PC-9 (cell line): ENCODE measurements around the gene HABP4. TPM values are rescaled to one million over a fixed set of nuclear protein-coding genes. Genes with fewer than 3 reads are reported as not detected.

Source experiments
- BruUV-seq: library from RNA; stranded (reverse); fragments of 400-500 nt; replicated peaks from 2 replicates; lab custom pipeline; 2021; lab: Mats Ljungman, UMichigan
- CTCF ChIA-PET: fragments of 300-600 bp; sonication (Branson Sonifier 250); formaldehyde crosslinking; loops from one replicate; lab custom pipeline; 2022; ENCODE audit warnings: antibody characterized with exemption; lab: Charles Lee
- POLR2A ChIA-PET: fragments of 300-600 bp; sonication (Branson Sonifier 250); formaldehyde crosslinking; loops from one replicate; lab custom pipeline; 2022; ENCODE audit warnings: antibody characterized with exemption; ENCODE audit not compliant: unreplicated experiment; lab: Charles Lee
- DNase-seq, 2 experiments: peaks; one replicate each; pipeline versions ENCODE4 v3.0.0 to v3.0.0-alpha.2; 2015 to 2022; ENCODE audit warnings: mixed read lengths in 1 of 2
- H2AFZ ChIP-seq: fragments of 200-600 bp; sonication (generic); 2 replicates; pipeline ENCODE4 v1.8.1; 2017; ENCODE audit warnings: antibody characterized with exemption
- H3F3A ChIP-seq: fragments of 200-600 bp; sonication (generic); 2 replicates; pipeline ENCODE4 v1.8.1; 2017; ENCODE audit warnings: antibody characterized with exemption, mild to moderate bottlenecking, low read depth; ENCODE audit not compliant: insufficient read depth
- H3K27ac ChIP-seq: fragments of 200-600 bp; sonication (generic); 2 replicates; pipeline ENCODE4 v1.6.1; 2016; ENCODE audit warnings: mixed run types
- H3K27me3 ChIP-seq: fragments of 200-600 bp; sonication (generic); 2 replicates; pipeline ENCODE4 v1.6.1; 2016; ENCODE audit warnings: low read depth, mixed run types; ENCODE audit not compliant: insufficient read depth
- H3K36me3 ChIP-seq: fragments of 200-600 bp; sonication (generic); 2 replicates; pipeline ENCODE4 v1.6.1; 2016; ENCODE audit warnings: low read depth, mixed run types
- H3K4me1 ChIP-seq: fragments of 200-600 bp; sonication (generic); replicated peaks from 2 replicates; pipeline ENCODE4 v1.6.1; 2016; ENCODE audit warnings: mixed run types; ENCODE audit not compliant: insufficient read depth
- H3K4me2 ChIP-seq: fragments of 200-600 bp; sonication (generic); 2 replicates; pipeline ENCODE4 v1.6.1; 2017; ENCODE audit warnings: mixed run types
- H3K4me3 ChIP-seq: fragments of 200-600 bp; sonication (generic); 2 replicates; pipeline ENCODE4 v1.6.1; 2016; ENCODE audit warnings: mixed run types
- H3K79me2 ChIP-seq: fragments of 200-600 bp; sonication (generic); 2 replicates; pipeline ENCODE4 v1.6.1; 2017; ENCODE audit warnings: low read depth, mixed run types
- H3K9me2 ChIP-seq: fragments of 200-600 bp; sonication (generic); 2 replicates; pipeline ENCODE4 v1.8.1; 2017; ENCODE audit warnings: mild to moderate bottlenecking; ENCODE audit not compliant: insufficient read depth
- H3K9me3 ChIP-seq: fragments of 200-600 bp; sonication (generic); 2 replicates; pipeline ENCODE4 v1.8.1; 2016; ENCODE audit warnings: low read depth; ENCODE audit not compliant: insufficient read depth
- H4K20me1 ChIP-seq: fragments of 200-600 bp; sonication (generic); 2 replicates; pipeline ENCODE4 v1.8.1; 2017; ENCODE audit not compliant: insufficient read depth
- EZH2 ChIP-seq: fragments of 200-600 bp; sonication (generic); IDR thresholded peaks from 2 replicates; pipeline ENCODE4 v1.8.0; 2017; ENCODE audit warnings: antibody characterized with exemption, low read depth
- intact Hi-C: fragments of 100-400 bp; cut with micrococcal nuclease; formaldehyde crosslinking; loops from one replicate; pipeline ENCODE4 v1.10.0; 2022; ENCODE audit not compliant: unreplicated experiment
- total RNA-seq: library from RNA; stranded (reverse); gene quantifications from 2 replicates; pipeline ENCODE4 v1.2.3, GENCODE V29; 2021
- TF ChIP-seq, protein P1 (sequence below): fragments of 200-600 bp; sonication (generic); conservative IDR thresholded peaks from 2 replicates; pipeline ENCODE4 v1.6.1; 2017; ENCODE audit warnings: mixed run types, antibody characterized with exemption, mild to moderate bottlenecking, moderate library complexity

HABP4 gene
- total RNA-seq, 1 experiment from 2014 or later, result 8.1 TPM

DNA sequence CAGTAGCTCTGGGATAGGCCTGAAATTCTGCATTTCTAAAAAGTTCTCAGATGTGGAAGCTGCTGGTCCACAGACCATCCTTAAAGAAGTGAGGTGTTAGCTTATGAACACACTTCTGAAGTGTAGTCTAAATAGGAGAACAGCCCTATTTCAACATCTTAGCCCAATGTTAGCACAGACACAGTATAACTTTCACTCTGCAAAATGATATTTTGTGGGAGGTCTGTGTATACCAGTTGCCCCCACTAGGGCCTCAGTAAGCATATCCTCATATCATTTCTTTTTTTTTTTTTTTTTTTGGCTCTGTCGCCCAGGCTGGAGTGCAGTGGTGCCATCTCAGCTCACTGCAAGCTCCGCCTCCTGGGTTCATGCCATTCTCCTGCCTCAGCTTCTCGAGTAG is 7.5 kb upstream of the HABP4 start:
- POLR2A ChIA-PET, result interaction anchor here (0.6 kb wide), 1 partner anchor 406 kb away, joined by 3 read pairs; no protein-coding TSS in a partner anchor
- Histone ChIP-seq H3K9me3 (no peaks in the 10 kb centered on the region), H3K4me3 (no peak overlapping the region), H3F3A (peaks cover 4% of the 10 kb centered on the region; the same call in 1 of the 2 replicates), H2AFZ (no peak overlapping the region), H3K36me3 (no peaks in the 10 kb centered on the region), H3K79me2 (no peaks in the 10 kb centered on the region), H3K27ac (no peak overlapping the region), H3K9me2 (no peaks in the 10 kb centered on the region), H3K4me2 (no peak overlapping the region), H4K20me1 (no peaks in the 10 kb centered on the region), H3K4me1 (no peaks in the 10 kb centered on the region), H3K27me3 (no peaks in the 10 kb centered on the region)
- CTCF ChIA-PET, result interaction anchor here (0.6 to 0.9 kb wide), 5 partner anchors 17 to 257 kb away, joined by 3 to 7 read pairs (median 3); no protein-coding TSS in a partner anchor
- TF ChIP-seq, protein P1, sequence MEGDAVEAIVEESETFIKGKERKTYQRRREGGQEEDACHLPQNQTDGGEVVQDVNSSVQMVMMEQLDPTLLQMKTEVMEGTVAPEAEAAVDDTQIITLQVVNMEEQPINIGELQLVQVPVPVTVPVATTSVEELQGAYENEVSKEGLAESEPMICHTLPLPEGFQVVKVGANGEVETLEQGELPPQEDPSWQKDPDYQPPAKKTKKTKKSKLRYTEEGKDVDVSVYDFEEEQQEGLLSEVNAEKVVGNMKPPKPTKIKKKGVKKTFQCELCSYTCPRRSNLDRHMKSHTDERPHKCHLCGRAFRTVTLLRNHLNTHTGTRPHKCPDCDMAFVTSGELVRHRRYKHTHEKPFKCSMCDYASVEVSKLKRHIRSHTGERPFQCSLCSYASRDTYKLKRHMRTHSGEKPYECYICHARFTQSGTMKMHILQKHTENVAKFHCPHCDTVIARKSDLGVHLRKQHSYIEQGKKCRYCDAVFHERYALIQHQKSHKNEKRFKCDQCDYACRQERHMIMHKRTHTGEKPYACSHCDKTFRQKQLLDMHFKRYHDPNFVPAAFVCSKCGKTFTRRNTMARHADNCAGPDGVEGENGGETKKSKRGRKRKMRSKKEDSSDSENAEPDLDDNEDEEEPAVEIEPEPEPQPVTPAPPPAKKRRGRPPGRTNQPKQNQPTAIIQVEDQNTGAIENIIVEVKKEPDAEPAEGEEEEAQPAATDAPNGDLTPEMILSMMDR, result no peak
- no peak for TF ChIP-seq EZH2
- intact Hi-C loops, result loop anchor here (1.0 to 10.0 kb wide), 3 partner anchors 224 to 412 kb away; partner anchors contain the start of genes ZNF510 and ZNF782
- BruUV-seq, result no TSS peak
- no peak for DNase-seq

DNA sequence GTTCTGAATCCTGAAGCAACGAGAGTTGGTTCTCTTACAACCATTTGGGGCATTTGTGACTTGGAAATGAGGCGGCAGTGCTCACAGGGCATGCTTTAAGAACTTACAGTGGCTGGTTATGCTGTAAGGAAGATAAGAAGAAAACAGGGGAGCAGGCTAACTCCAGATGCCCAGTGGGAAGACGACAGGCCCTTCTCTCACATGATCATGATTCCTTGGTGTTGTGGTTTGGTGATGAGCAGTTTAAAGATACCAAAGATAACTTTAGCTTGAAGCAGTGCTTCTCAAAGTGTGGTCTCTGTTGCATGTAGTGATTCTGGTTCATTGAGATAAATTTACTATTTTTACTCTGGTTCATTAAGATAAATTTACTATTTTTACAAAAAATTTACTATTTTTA is 2.6 kb upstream of the HABP4 start:
- H3K9me2 ChIP-seq, result no peaks in the 10 kb centered on the region
- no peaks in the 10 kb centered on the region for H3K79me2 ChIP-seq
- no peaks in the 10 kb centered on the region for H4K20me1 ChIP-seq
- peaks cover 9% of the 10 kb centered on the region for H3K4me1 ChIP-seq
- no peak overlapping the region for H3K4me2 ChIP-seq
- H3K9me3 ChIP-seq, result no peaks in the 10 kb centered on the region
- BruUV-seq, result no TSS peak
- peaks cover under 1% of the 10 kb centered on the region; the same call in 1 of the 2 replicates for H3F3A ChIP-seq
- DNase-seq, result no peak
- no peaks in the 10 kb centered on the region for H3K27me3 ChIP-seq
- POLR2A ChIA-PET, result no interaction called here
- no peak for TF ChIP-seq EZH2
- TF ChIP-seq, protein P1, result no peak
- CTCF ChIA-PET, result no interaction called here
- H3K27ac ChIP-seq, result no peak overlapping the region
- no peak overlapping the region for H2AFZ ChIP-seq
- no peaks in the 10 kb centered on the region for H3K36me3 ChIP-seq
- intact Hi-C loops, result loop anchor here (10.0 kb wide), 2 partner anchors 327 to 407 kb away; partner anchors contain the start of genes ZNF510 and ZNF782
- no peak overlapping the region for H3K4me3 ChIP-seq

DNA sequence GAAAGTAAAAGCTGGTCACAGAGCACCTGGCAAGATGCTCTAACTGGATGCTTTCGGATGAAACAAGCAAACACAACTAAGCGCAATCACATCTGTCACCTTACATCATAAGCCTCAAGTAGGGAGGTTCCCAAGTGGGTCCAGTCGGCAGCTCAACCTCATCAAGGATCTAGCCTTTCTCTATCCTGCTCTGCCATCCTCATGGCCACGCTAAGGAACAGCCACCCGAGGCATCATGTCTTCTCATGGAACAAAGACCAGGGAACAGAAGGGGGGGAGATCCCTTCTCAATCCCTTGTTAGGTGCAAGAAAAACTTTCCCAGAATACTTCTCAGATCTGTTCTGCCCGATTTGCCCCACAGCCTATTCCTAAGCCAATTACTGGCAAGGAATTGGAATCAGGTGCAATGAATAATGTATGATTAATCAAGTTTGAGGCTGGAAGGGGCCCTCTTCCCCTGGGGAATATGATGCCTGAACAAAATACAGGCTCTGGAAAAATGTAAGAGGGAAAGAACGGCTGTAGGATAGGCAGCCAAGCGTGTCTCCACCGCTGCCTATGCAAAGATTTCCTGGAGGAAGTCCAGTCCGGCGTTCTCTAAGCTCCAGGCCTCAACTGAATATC is 1.3 kb upstream of the HABP4 start:
- H2AFZ ChIP-seq, result no peak overlapping the region
- no TSS peak for BruUV-seq
- H3K36me3 ChIP-seq, result no peaks in the 10 kb centered on the region
- H3K4me2 ChIP-seq, result 0 out of 2 replicates have a peak overlapping the region, but pooled peaks have one; percentile 85
- intact Hi-C loops, result loop anchor here (2.0 to 10.0 kb wide), 3 partner anchors 206 to 406 kb away; partner anchors contain the start of genes PRXL2C, ZNF510 and ZNF782
- no peak overlapping the region for H3K4me3 ChIP-seq
- no peaks in the 10 kb centered on the region for H3F3A ChIP-seq
- H3K27ac ChIP-seq, result no peak overlapping the region
- H3K79me2 ChIP-seq, result no peaks in the 10 kb centered on the region
- TF ChIP-seq EZH2, result no peak
- TF ChIP-seq, protein P1, result no peak
- H4K20me1 ChIP-seq, result no peaks in the 10 kb centered on the region
- ChIA-PET POLR2A (interaction anchor here (0.9 kb wide), 1 partner anchor 81 kb away, joined by 3 read pairs; no protein-coding TSS in a partner anchor), CTCF (interaction anchor here (0.7 kb wide), 1 partner anchor 675 kb away, joined by 7 read pairs; no protein-coding TSS in a partner anchor)
- H3K27me3 ChIP-seq, result no peaks in the 10 kb centered on the region
- no peaks in the 10 kb centered on the region for H3K9me2 ChIP-seq
- no peaks in the 10 kb centered on the region for H3K9me3 ChIP-seq
- H3K4me1 ChIP-seq, result peaks cover 9% of the 10 kb centered on the region
- DNase-seq, result no peak
